NK-92 treated with Interleukin-12 subunit alpha and Interleukin-12 subunit beta, amount 100 ng/mL, for 24 hours (cell line): Measurements from ENCODE around the gene FGFBP1.
"Not testable (repeated sequence)": the region's sequence is repeated elsewhere in the genome, so short reads cannot be mapped to it uniquely, and the experiment has no call there.

Experiments used
- DNase-seq: peaks from one replicate; lab custom pipeline; 2025; lab: John Stamatoyannopoulos, UW

Gene FGFBP1

GRCh38 chr4:15945516-15945915, 7.0 kb upstream of the FGFBP1 start:
- DNase-seq: peak; percentile 6

- DNase-seq: no peak
Measured at GRCh38 chr4:15944895-15945294, 6.4 kb upstream of the FGFBP1 start.

- no peak for DNase-seq
Measured at GRCh38 chr4:15942283-15942682, 3.7 kb upstream of the FGFBP1 start.

GRCh38 chr4:15938182-15938581, 358 bp downstream of the FGFBP1 start:
- no peak for DNase-seq

GRCh38 chr4:15936495-15936894, 2.0 kb downstream of the FGFBP1 start:
- DNase-seq: no peak

- DNase-seq: no peak
Measured at GRCh38 chr4:15935504-15936402, 2.8 kb downstream of the FGFBP1 start.

- no peak for DNase-seq
Measured at GRCh38 chr4:15934259-15934658, 4.3 kb downstream of the FGFBP1 start.

GRCh38 chr4:15931451-15932210, 6.9 kb downstream of the FGFBP1 start:
- no peak for DNase-seq

- no peak for DNase-seq
Measured at GRCh38 chr4:15930314-15930713, 8.2 kb downstream of the FGFBP1 start.

GRCh38 chr4:15929540-15929939, 9.0 kb downstream of the FGFBP1 start:
- DNase-seq: no peak

- DNase-seq: no peak
Measured at GRCh38 chr4:15928883-15929282, 9.7 kb downstream of the FGFBP1 start.

- DNase-seq: no peak
Measured at GRCh38 chr4:15926486-15926885, 12.1 kb downstream of the FGFBP1 start.

- DNase-seq: no peak
Measured at GRCh38 chr4:15925830-15926229, 12.7 kb downstream of the FGFBP1 start.

GRCh38 chr4:15921592-15921932, 17.0 kb downstream of the FGFBP1 start:
- no peak for DNase-seq

- DNase-seq: no peak
Measured at GRCh38 chr4:15920723-15921591, 17.6 kb downstream of the FGFBP1 start.

GRCh38 chr4:15918484-15919129, 19.9 kb downstream of the FGFBP1 start:
- DNase-seq: no peak

- no peak for DNase-seq
Measured at GRCh38 chr4:15917297-15917696, 21.2 kb downstream of the FGFBP1 start.

GRCh38 chr4:15916358-15916757, 22.2 kb downstream of the FGFBP1 start:
- DNase-seq: not testable (repeated sequence)

GRCh38 chr4:15914736-15915135, 23.8 kb downstream of the FGFBP1 start:
- no peak for DNase-seq

- DNase-seq: no peak
Measured at GRCh38 chr4:15914291-15914690, 24.2 kb downstream of the FGFBP1 start.

GRCh38 chr4:15913631-15913970, 24.9 kb downstream of the FGFBP1 start:
- DNase-seq: no peak
